Measurements from ENCODE around the gene CCNY. TPM values are rescaled to one million over a fixed set of nuclear protein-coding genes. Genes with fewer than 3 reads are reported as not detected.

Gene CCNY
- total and polyA plus RNA-seq, 2 of the 13 experiments (the other 11 are each of a cell fraction or from before 2014, with no cell fraction given): 48.2 to 54.7 TPM

DNA sequence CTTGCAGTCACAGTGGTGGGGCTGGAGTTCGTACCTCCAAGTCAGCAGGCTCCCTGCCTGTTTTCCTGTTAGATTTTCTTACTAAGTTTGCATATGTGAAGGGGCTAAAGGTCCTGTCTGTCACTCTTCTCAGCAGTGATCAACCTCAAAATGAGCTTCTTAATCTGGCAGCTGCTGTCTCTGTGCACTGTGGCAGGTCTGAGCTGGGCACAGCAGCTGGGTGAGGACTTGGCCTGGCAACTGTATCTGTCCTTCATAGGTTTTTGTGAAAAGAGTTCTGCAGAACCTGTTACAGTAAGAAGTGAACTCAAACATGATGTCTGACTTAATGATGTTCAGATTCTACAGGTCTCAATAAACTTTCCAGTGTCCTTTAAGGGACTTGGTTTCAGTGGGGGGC lies 237.5 kb downstream of the CCNY start:
- ChIA-PET POLR2A (no interaction called here), CTCF (ENCODE audit: low intra/inter-chr PET ratio, low total read pairs) (no interaction called here)
- intact Hi-C loops (cut with micrococcal nuclease; ENCODE audit: unreplicated experiment): no loop called here
- no peak for ATAC-seq
- no peak overlapping the region for H2AFZ ChIP-seq (ENCODE audit: low read length)
- H3K9me3 ChIP-seq (ENCODE audit: low read length): no peaks in the 10 kb centered on the region
- H3K4me3 ChIP-seq (replicated peaks in 1 of 3; ENCODE audit: insufficient read depth in 1 of 3, low read depth in 2 of 3, low read length in 3 of 3): no peak overlapping the region
- no peak for FAIRE-seq
- TF ChIP-seq ZNF34 (CRISPR knock-in tag; IDR thresholded peaks at IDR 0.05; ENCODE audit: borderline replicate concordance) (no peak), ZMYM2 (CRISPR knock-in tag; IDR thresholded peaks at IDR 0.05) (no peak)
- TF ChIP-seq, protein P1, sequence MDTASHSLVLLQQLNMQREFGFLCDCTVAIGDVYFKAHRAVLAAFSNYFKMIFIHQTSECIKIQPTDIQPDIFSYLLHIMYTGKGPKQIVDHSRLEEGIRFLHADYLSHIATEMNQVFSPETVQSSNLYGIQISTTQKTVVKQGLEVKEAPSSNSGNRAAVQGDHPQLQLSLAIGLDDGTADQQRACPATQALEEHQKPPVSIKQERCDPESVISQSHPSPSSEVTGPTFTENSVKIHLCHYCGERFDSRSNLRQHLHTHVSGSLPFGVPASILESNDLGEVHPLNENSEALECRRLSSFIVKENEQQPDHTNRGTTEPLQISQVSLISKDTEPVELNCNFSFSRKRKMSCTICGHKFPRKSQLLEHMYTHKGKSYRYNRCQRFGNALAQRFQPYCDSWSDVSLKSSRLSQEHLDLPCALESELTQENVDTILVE (CRISPR knock-in tag; IDR thresholded peaks at IDR 0.05): no peak
- BruUV-seq (replicated peaks): no TSS peak
- H3K9ac ChIP-seq (ENCODE audit: insufficient read depth, low read depth, low read length): no peak overlapping the region
- H4K20me1 ChIP-seq (ENCODE audit: insufficient read depth, low read length): no peaks in the 10 kb centered on the region
- H3K27ac ChIP-seq (ENCODE audit: extremely low read length, insufficient read depth, low read length): no peak overlapping the region
- no peaks in the 10 kb centered on the region for H3K4me1 ChIP-seq (ENCODE audit: insufficient read depth, low read length)
- H3K27me3 ChIP-seq (ENCODE audit: control insufficient read depth in 1 of 2, insufficient read depth in 2 of 2, low read length in 2 of 2): no peaks in the 10 kb centered on the region
- in situ Hi-C loops (cut with HindIII; ENCODE audit: extremely low pct_ligation_motif_present, low pct_unique_long_range_greater_than_20kb): loop anchor here (25.0 kb wide), 1 partner anchor 461 kb away; no protein-coding TSS in a partner anchor
- H3K4me2 ChIP-seq (ENCODE audit: low read depth, low read length): no peak overlapping the region
- WGBS (ENCODE audit: low lambda C conversion rate): 100% methylated on average over 1 of the region's 1 CpG
- H3K36me3 ChIP-seq (replicated peaks in 1 of 2; ENCODE audit: control insufficient read depth in 1 of 2, insufficient read depth in 2 of 2, low read length in 2 of 2): peaks cover 4 to 14% of the 10 kb centered on the region in 2 experiments
- DNase-seq (ENCODE audit: low spot score): no peak
- H3K79me2 ChIP-seq (ENCODE audit: insufficient read depth, low read length): no peaks in the 10 kb centered on the region

DNA sequence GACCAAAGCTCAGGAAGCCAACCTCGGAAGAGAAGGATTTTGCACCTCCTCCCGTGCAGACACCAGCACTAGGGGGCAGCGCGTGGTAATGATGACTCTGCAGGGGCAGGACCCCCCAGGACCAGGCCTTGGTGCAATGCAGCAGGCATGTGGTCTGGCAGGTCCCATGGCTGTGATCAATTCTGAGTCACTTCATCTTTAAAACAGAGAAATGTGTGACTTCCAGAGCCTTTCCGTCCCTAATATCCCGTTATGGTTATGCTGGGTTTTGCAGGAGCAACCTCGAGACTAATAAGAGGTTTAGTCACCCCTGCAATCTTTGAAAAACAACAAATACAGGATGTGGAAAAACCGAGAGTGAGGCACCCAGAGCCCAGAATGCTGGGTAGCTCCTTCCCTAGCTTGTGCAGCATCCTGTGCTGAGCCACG lies 238.6 kb downstream of the CCNY start:
- Histone ChIP-seq H3K4me2 (ENCODE audit: low read depth, low read length) (no peak overlapping the region), H3K9me3 (ENCODE audit: low read length) (no peaks in the 10 kb centered on the region), H3K4me3 (replicated peaks in 1 of 3; ENCODE audit: insufficient read depth in 1 of 3, low read depth in 2 of 3, low read length in 3 of 3) (no peak overlapping the region), H3K9ac (ENCODE audit: insufficient read depth, low read depth, low read length) (no peak overlapping the region), H2AFZ (ENCODE audit: low read length) (no peak overlapping the region), H3K27me3 (ENCODE audit: control insufficient read depth in 1 of 2, insufficient read depth in 2 of 2, low read length in 2 of 2) (no peaks in the 10 kb centered on the region), H3K79me2 (ENCODE audit: insufficient read depth, low read length) (no peaks in the 10 kb centered on the region), H3K27ac (ENCODE audit: extremely low read length, insufficient read depth, low read length) (no peak overlapping the region), H4K20me1 (ENCODE audit: insufficient read depth, low read length) (no peaks in the 10 kb centered on the region), H3K4me1 (ENCODE audit: insufficient read depth, low read length) (no peaks in the 10 kb centered on the region), H3K36me3 (replicated peaks in 1 of 2; ENCODE audit: control insufficient read depth in 1 of 2, insufficient read depth in 2 of 2, low read length in 2 of 2) (peaks cover 1 to 4% of the 10 kb centered on the region in 2 experiments)
- TF ChIP-seq, protein P2, sequence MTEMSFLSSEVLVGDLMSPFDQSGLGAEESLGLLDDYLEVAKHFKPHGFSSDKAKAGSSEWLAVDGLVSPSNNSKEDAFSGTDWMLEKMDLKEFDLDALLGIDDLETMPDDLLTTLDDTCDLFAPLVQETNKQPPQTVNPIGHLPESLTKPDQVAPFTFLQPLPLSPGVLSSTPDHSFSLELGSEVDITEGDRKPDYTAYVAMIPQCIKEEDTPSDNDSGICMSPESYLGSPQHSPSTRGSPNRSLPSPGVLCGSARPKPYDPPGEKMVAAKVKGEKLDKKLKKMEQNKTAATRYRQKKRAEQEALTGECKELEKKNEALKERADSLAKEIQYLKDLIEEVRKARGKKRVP (CRISPR knock-in tag; IDR thresholded peaks at IDR 0.05): no peak
- TF ChIP-seq, protein P3, sequence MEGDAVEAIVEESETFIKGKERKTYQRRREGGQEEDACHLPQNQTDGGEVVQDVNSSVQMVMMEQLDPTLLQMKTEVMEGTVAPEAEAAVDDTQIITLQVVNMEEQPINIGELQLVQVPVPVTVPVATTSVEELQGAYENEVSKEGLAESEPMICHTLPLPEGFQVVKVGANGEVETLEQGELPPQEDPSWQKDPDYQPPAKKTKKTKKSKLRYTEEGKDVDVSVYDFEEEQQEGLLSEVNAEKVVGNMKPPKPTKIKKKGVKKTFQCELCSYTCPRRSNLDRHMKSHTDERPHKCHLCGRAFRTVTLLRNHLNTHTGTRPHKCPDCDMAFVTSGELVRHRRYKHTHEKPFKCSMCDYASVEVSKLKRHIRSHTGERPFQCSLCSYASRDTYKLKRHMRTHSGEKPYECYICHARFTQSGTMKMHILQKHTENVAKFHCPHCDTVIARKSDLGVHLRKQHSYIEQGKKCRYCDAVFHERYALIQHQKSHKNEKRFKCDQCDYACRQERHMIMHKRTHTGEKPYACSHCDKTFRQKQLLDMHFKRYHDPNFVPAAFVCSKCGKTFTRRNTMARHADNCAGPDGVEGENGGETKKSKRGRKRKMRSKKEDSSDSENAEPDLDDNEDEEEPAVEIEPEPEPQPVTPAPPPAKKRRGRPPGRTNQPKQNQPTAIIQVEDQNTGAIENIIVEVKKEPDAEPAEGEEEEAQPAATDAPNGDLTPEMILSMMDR (CRISPR knock-in tag; IDR thresholded peaks at IDR 0.05): peak; percentile 61
- TF ChIP-seq POLR2G (IDR thresholded peaks at IDR 0.05; ENCODE audit: low read depth, low read length): 0 out of 2 replicates have a peak, but pooled peaks have one; percentile 24
- TF ChIP-seq, protein P4, sequence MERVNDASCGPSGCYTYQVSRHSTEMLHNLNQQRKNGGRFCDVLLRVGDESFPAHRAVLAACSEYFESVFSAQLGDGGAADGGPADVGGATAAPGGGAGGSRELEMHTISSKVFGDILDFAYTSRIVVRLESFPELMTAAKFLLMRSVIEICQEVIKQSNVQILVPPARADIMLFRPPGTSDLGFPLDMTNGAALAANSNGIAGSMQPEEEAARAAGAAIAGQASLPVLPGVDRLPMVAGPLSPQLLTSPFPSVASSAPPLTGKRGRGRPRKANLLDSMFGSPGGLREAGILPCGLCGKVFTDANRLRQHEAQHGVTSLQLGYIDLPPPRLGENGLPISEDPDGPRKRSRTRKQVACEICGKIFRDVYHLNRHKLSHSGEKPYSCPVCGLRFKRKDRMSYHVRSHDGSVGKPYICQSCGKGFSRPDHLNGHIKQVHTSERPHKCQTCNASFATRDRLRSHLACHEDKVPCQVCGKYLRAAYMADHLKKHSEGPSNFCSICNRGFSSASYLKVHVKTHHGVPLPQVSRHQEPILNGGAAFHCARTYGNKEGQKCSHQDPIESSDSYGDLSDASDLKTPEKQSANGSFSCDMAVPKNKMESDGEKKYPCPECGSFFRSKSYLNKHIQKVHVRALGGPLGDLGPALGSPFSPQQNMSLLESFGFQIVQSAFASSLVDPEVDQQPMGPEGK (CRISPR knock-in tag; IDR thresholded peaks at IDR 0.05): peak; percentile 66
- no peak for TF ChIP-seq GTF2F1 (IDR thresholded peaks at IDR 0.05; ENCODE audit: low read length)
- TF ChIP-seq ZNF350 (CRISPR knock-in tag; IDR thresholded peaks at IDR 0.05; ENCODE audit: borderline replicate concordance, low read depth): no peak
- TF ChIP-seq, protein P5, sequence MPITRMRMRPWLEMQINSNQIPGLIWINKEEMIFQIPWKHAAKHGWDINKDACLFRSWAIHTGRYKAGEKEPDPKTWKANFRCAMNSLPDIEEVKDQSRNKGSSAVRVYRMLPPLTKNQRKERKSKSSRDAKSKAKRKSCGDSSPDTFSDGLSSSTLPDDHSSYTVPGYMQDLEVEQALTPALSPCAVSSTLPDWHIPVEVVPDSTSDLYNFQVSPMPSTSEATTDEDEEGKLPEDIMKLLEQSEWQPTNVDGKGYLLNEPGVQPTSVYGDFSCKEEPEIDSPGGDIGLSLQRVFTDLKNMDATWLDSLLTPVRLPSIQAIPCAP (CRISPR knock-in tag; IDR thresholded peaks at IDR 0.05; ENCODE audit: low read depth): no peak
- TF ChIP-seq STAG1 (CRISPR knock-in tag; IDR thresholded peaks at IDR 0.05): peak; percentile 26
- no peak for TF ChIP-seq NBN (conservative IDR thresholded peaks at IDR 0.05)
- 81% methylated on average over 9 of the region's 9 CpGs for WGBS (ENCODE audit: low lambda C conversion rate)
- FAIRE-seq (no peak), DNase-seq (ENCODE audit: low spot score) (no peak), ATAC-seq (peak; percentile 51)
- ChIA-PET CTCF (ENCODE audit: low intra/inter-chr PET ratio, low total read pairs) (no interaction called here), POLR2A (no interaction called here)
- intact Hi-C loops (cut with micrococcal nuclease; ENCODE audit: unreplicated experiment): no loop called here
- no TSS peak for BruUV-seq (replicated peaks)
- in situ Hi-C loops (cut with HindIII; ENCODE audit: extremely low pct_ligation_motif_present, low pct_unique_long_range_greater_than_20kb): loop anchor here (25.0 kb wide), 1 partner anchor 463 kb away; no protein-coding TSS in a partner anchor

Data from HepG2 (cell line).